ENCODE measurements around the gene RGS7.
"Not testable (repeated sequence)": the region's sequence is repeated elsewhere in the genome, so short reads cannot be mapped to it uniquely, and the experiment has no call there.

The RGS7 gene

GRCh38 chr1:240912821-240913220 lies 444.2 kb downstream of the RGS7 start:
- no peak for TF ChIP-seq CTCF (IDR thresholded peaks at IDR 0.05; ENCODE audit: low read depth, low read length)
- no peak for DNase-seq (ENCODE audit: low read depth, low spot score)
- no peak overlapping the region for H3K4me3 ChIP-seq (ENCODE audit: low read depth, low read length)
- in situ Hi-C loops (cut with HindIII; ENCODE audit: low sequenced_read_pairs) = no loop called here

DNA sequence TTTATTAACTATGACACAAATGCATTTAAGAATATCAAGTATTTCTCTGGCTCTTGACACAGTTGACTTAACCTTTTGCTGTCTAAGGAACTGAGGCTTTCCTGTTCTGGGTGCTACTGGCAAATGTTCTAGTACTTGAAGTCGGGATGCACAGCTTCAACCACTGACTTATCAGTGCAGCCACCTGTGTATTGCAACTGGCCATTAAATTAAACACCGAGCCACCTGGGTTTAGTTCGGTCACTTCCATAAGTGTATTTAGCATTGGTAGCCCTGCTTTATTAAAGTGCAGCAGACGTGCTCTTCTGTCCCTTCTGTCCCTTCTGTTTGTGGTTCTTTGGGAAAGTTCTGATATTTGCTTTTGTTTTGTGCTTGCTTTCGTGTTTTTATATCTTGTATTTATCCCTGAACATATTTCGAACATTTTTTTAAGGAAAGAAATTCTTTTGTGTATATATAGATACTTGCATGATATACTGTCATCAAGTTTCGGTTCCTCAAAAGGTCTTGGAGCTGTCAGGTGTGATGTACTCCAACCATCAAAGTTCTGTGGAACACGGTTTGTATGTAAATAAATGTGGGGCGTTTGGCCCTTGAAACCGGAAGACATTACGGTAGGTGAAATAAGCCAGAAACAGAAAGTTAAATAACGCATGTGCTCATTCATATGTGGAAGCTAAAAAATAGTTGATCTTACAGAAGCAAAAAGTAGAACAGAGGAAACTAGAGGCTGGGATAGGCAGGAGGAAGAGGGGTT lies 447.1 kb downstream of the RGS7 start:
- no peak for DNase-seq (ENCODE audit: low read depth, low spot score)
- H3K4me3 ChIP-seq (ENCODE audit: low read depth, low read length) = no peak overlapping the region
- no peak for TF ChIP-seq CTCF (IDR thresholded peaks at IDR 0.05; ENCODE audit: low read depth, low read length)
- in situ Hi-C loops (cut with HindIII; ENCODE audit: low sequenced_read_pairs) = no loop called here

DNA sequence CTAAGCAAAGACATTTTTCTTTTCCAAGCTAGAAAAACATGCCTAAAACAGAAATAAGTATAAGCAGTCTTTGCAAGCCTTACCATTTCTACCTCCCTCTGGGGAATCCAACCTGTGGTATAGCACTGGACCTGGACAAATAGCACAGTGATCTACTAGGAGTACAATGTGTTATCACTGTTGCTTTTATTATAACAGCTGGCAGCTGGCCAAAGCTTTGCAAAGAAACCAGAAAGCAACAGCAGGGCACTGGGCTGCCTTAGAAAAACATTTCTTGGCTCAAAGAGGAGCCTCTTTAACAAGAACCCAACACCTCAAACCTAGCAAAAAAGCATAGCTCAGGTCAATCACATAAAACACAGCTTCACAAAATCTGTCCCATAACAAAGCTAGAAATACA lies 450.5 kb downstream of the RGS7 start:
- no peak overlapping the region for H3K4me3 ChIP-seq (ENCODE audit: low read depth, low read length)
- no peak for TF ChIP-seq CTCF (IDR thresholded peaks at IDR 0.05; ENCODE audit: low read depth, low read length)
- in situ Hi-C loops (cut with HindIII; ENCODE audit: low sequenced_read_pairs) = no loop called here
- DNase-seq (ENCODE audit: low read depth, low spot score) = peak; percentile 10

DNA sequence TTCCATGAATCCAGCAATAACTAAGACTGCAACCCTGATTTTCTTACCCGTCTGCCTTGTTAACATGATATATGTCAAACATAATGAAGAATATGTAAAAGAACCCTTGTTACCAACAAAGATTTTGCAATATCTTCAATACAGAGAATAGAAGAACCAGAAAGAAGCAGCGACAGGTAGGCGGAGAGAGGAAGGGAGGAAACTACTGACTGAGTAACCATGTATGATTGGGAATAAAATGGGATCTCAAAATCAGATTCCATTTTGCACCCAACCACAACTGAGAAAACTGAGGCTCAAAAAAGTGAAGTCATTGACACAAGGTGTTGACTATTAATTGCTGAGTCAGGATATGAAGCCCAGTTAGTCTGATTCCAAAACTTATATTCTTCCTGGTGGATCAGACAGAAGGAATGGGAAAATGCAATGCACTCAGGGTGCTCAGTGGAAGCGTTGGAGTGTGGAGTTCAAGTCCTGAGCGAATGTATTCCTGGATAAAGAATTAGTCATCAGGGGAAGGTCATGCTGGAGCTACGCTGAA lies 451.7 kb downstream of the RGS7 start:
- TF ChIP-seq CTCF (IDR thresholded peaks at IDR 0.05; ENCODE audit: low read depth, low read length) = no peak
- in situ Hi-C loops (cut with HindIII; ENCODE audit: low sequenced_read_pairs) = no loop called here

GRCh38 chr1:240895424-240895823 lies 461.6 kb downstream of the RGS7 start:
- H3K4me3 ChIP-seq (ENCODE audit: low read depth, low read length); DNase-seq (ENCODE audit: low read depth, low spot score); in situ Hi-C loops (cut with HindIII; ENCODE audit: low sequenced_read_pairs): not testable (repeated sequence)

More for the DNA sequence above, 451.7 kb downstream of the RGS7 start:
- H3K4me3 ChIP-seq (ENCODE audit: low read depth, low read length) = no peak overlapping the region
- no peak for DNase-seq (ENCODE audit: low read depth, low spot score)

- no peak for TF ChIP-seq CTCF (IDR thresholded peaks at IDR 0.05; ENCODE audit: low read depth, low read length)
- in situ Hi-C loops (cut with HindIII; ENCODE audit: low sequenced_read_pairs) = no loop called here
- no peak for DNase-seq (ENCODE audit: low read depth, low spot score)
Measured at GRCh38 chr1:240888787-240889048, 468.3 kb downstream of the RGS7 start.

GRCh38 chr1:240888039-240888786 lies 468.8 kb downstream of the RGS7 start:
- peak; percentile 72 for TF ChIP-seq CTCF (IDR thresholded peaks at IDR 0.05; ENCODE audit: low read depth, low read length)
- H3K4me3 ChIP-seq (ENCODE audit: low read depth, low read length) = no peak overlapping the region
- peak; percentile 2 for DNase-seq (ENCODE audit: low read depth, low spot score)
- in situ Hi-C loops (cut with HindIII; ENCODE audit: low sequenced_read_pairs) = no loop called here

More at GRCh38 chr1:240888787-240889048, 468.3 kb downstream of the RGS7 start:
- H3K4me3 ChIP-seq (ENCODE audit: low read depth, low read length) = no peak overlapping the region
